Stimulated activated CD8-positive, alpha-beta memory T cell treated with anti-CD3 and anti-CD28 coated beads, Interleukin-15, amount 100 ng/mL, for 1 hour (primary cell): ENCODE results near the gene SUDS3.

Experiments
- DNase-seq: peaks from one replicate; pipeline ENCODE4 v3.0.0-alpha.2; 2020; ENCODE audit warnings: low read depth

SUDS3 gene

GRCh38 chr12:118447181-118447580, 70.8 kb downstream of the SUDS3 start:
- DNase-seq: no peak

DNA sequence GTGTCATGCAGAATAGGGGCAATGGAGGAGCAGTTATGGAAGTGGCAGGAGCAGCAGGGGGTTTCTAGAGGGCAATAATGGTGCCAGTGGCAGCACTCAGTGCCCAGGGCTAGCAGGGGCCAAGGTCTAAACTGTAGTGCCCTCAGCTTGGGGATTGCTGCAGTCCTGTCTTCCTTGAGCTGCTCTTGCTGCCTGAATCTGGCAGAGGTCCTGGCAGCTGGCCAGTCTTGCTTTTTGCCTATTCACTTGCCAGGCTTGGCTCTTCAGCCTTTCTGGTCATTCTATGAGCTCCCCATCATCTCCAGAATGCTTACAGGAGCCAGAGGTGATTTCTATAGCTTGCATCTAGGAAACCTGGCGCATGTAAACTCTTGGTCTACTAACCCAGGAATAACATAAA, 72.0 kb downstream of the SUDS3 start:
- no peak for DNase-seq

DNA sequence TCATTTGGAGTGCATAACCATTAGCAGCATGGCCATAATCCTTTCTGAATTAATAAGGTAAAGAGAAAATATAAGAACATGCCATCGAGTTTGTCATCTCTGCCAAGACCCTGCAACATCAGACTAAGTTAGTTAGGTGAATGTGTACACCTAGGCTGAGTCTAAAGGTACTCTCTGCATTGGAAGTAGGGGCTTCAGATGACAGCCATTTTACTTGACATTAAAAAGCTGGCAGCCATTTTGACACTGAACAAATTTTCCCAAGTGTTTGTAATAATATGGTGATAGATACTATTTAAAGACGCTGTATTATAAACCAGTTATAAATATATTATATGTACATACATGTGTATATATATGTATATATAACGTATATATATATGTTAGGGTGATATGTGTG, 79.0 kb downstream of the SUDS3 start:
- no peak for DNase-seq

DNA sequence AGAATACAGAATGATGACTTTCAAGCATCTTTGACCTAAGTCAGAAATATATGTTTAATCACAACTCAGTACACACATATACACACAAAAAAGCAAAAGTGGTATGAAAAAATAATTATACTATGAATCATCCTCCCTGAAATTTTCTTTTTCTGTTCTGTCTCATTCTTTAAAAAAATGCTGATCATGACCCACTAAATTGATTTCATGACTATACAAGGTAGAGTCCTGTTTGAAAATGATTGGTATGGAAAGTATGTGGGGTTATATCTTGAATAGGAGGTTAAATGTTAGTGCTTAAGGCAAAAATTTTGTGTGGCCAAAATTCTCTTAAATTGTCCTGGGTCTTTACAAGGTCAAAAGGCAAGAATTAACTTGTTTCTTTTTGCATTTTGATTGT, 80.4 kb downstream of the SUDS3 start:
- DNase-seq: no peak

- no peak for DNase-seq
These were observed 82.8 kb downstream of the SUDS3 start for GRCh38 chr12:118459110-118459509.

DNA sequence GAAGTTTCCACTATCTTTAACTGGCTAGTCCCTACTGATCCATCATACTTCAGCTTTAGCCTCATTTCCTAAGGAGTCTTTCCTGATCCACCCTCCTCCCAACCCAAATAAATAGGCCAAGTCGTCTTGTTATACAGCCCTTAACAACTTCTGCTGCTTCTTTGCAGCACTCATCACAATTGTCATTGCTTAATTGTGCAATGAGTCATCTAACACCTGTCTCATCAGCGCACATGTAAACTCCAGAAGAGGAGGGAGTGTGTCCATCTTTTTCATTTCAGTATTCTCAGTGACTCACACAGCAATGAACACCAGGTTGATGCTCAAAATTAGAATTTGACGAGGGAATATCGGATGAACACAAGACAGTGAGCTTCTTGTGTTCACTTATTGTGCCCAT, 87.3 kb downstream of the SUDS3 start:
- DNase-seq: no peak

DNA sequence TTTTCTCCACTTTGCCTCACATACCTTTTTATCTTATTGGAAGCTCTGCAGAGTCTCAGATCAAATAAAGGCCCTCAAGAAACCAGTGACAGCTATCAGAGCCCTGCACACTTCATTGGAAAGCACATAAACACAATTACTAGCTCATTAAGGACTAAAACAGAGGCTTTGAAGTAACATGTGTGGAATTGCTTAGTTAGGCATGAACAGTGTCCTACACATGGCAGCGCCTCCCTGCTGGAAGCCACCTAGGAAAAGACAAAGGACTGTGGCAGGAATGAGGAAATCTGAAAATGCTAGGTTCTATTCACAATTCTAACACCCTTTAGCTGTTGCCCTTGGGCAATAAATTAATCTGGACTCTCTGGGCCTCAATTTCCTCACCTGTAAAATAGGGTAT, 89.4 kb downstream of the SUDS3 start:
- DNase-seq: no peak
